HG03354 (cell line): ENCODE measurements around the gene TAF8.
"Not testable (repeated sequence)": the region's sequence is repeated elsewhere in the genome, so short reads cannot be mapped to it uniquely, and the experiment has no call there.

Experiments used
- ATAC-seq: cut with Tn5 transposase; IDR thresholded peaks from one replicate; pipeline ENCODE4 v1.9.1; 2021; ENCODE audit warnings: mild to moderate bottlenecking; ENCODE audit not compliant: unreplicated experiment, poor library complexity, severe bottlenecking

TAF8 gene

GRCh38 chr6:42028234-42029061, 21.9 kb upstream of the TAF8 start:
- ATAC-seq, result no peak

- no peak for ATAC-seq
Measured at GRCh38 chr6:42029062-42029685, 21.1 kb upstream of the TAF8 start.

- ATAC-seq, result no peak
Measured at GRCh38 chr6:42029881-42030280, 20.4 kb upstream of the TAF8 start.

GRCh38 chr6:42030585-42031506, 19.5 kb upstream of the TAF8 start:
- ATAC-seq, result no peak

DNA sequence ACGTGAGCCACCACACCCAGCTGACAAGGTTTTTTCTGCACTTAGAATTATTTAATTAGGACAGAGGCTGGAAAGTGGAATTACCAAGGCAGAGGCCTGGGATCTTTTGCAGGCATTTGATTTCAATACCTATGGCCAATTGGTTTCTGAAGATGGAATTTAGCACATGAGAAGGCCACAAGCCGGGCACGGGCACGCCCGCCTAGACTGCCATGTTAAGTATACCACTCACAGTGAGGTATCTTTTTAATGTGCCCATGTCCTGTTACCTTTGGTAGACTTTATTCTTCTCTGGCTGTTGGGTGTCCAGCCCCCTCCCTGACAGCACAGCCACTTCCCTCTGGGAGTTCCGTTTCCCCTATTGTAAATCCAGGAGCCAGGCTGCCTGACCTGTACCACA, 18.0 kb upstream of the TAF8 start:
- no peak for ATAC-seq

DNA sequence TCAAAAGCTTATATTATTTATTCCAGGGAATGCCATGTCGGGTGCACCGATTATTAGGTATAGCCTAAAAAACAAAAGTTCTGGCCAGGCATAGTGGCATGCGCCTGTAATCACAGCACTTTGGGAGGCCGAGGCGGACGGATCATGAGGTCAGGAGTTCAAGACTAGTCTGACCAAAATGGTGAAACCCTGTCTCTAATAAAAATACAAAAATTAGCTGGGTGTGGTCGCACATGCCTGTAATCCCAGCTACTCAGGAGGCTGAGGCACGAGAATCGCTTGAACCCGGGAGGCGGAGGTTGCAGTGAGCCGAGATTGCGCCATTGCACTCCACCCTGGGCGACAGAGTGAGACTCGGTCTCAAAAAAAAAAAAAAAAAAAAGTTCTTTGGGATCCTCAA, 12.7 kb upstream of the TAF8 start:
- ATAC-seq, result not testable (repeated sequence)

GRCh38 chr6:42038163-42038562, 12.2 kb upstream of the TAF8 start:
- no peak for ATAC-seq

- no peak for ATAC-seq
Measured at GRCh38 chr6:42038811-42039408, 11.4 kb upstream of the TAF8 start.

- ATAC-seq, result no peak
Measured at GRCh38 chr6:42040856-42041480, 9.4 kb upstream of the TAF8 start.

DNA sequence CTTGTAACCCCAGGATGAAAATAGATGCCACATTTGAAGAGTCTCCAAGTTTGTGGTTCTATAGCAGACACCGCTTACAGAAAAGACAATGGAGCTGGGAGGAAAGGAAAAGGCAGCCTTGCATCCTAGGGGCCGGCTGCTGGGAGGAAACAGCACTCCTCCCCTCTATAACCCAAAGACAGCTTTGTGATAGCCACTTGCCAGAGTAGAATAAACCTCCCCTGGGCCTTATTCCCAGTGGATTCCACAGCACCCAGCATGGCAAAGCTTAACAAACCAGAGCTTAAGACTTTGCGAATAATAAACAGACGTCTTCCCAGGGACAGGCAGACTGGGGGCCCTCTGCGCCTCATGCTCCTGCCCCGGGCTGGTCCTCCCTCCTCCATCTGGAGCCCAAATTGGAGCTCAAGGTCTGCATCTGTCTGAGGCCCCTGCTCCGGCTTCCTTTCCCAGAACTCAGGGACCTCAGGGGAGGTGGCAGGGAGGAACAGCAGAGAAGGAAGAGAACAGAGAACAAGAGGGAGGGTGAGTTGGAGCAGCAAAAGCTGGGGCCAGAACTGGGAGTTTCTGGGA, 8.8 kb upstream of the TAF8 start:
- no peak for ATAC-seq

GRCh38 chr6:42042108-42042507, 8.2 kb upstream of the TAF8 start:
- no peak for ATAC-seq

DNA sequence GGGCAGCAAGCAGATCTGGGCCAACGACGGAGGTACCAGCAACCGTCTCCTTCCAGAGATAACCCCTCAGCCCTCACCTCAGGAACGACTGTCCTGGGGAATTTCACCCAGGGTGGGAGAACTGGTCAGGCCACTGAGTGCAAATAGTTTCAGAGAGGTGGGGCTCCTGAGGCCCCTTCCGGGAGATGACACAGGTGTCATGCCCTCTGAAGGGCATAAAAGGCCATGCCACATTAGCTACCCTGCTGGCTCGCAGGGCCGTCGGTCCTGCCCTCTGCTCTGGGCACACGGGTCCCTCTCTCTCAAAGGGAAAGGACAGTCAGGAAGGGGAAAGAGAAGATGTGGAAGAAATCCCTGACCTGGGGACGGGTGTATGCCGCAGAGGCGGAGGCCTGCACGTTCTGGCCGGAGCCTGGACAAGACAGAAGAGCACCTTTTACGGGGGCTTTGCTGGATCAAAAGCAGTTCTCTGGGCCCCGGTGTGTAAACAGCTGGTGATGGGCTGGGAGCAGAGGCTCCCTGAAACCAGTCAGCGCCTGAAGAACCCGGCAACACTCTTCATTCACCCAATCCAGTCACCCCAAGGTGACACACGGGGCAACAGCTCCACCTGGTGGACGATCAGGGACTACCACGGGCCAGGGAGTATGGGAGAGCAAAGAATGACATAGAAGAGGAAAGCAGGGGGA, 6.4 kb upstream of the TAF8 start:
- ATAC-seq, result peak; percentile 58

- ATAC-seq, result no peak
Measured at GRCh38 chr6:42045538-42046460, 4.5 kb upstream of the TAF8 start.

GRCh38 chr6:42046464-42047212, 3.7 kb upstream of the TAF8 start:
- ATAC-seq, result no peak

- ATAC-seq, result no peak
Measured at GRCh38 chr6:42047213-42047590, 3.1 kb upstream of the TAF8 start.

GRCh38 chr6:42047790-42048405, 2.4 kb upstream of the TAF8 start:
- no peak for ATAC-seq
